Fibroblast of lung (primary cell): Measurements from ENCODE around the gene TMEM236. TPM values are rescaled to one million over a fixed set of nuclear protein-coding genes. Genes with fewer than 3 reads are reported as not detected.

Source experiments
- DNase-seq, 2 donors: peaks; one replicate each; pipeline versions ENCODE4 v3.0.0 to v3.0.0-alpha.2; 2010; ENCODE audit warnings: low read depth in 2 of 2
- H2AFZ ChIP-seq: 2 replicates; pipeline ENCODE4 v1.5.1; 2012; ENCODE audit warnings: low read length, control low read depth, inconsistent platforms
- H3K27ac ChIP-seq: 2 replicates; pipeline ENCODE4 v1.5.1; 2011; ENCODE audit warnings: low read length, control low read depth; ENCODE audit not compliant: insufficient read depth
- H3K27me3 ChIP-seq: 2 replicates; pipeline ENCODE4 v1.5.1; 2011; ENCODE audit warnings: mild to moderate bottlenecking, low read length; ENCODE audit not compliant: control insufficient read depth, insufficient read depth
- H3K36me3 ChIP-seq: 2 replicates; pipeline ENCODE4 v1.5.1; 2011; ENCODE audit warnings: low read length; ENCODE audit not compliant: control insufficient read depth, insufficient read depth
- H3K4me1 ChIP-seq: 2 replicates; pipeline ENCODE4 v1.5.1; 2011; ENCODE audit warnings: low read length; ENCODE audit not compliant: control insufficient read depth, insufficient read depth; ENCODE audit errors: extremely low read depth
- H3K4me2 ChIP-seq: 2 replicates; pipeline ENCODE4 v1.5.1; 2011; ENCODE audit warnings: low read length, control low read depth; ENCODE audit not compliant: insufficient read depth; ENCODE audit errors: extremely low read depth
- H3K4me3 ChIP-seq, 4 experiments: fragments of 200-600 bp in 1 of 4; sonication (generic) in 1 of 4; replicated peaks in 1 of 4; 2 replicates each; pipeline ENCODE4 v1.5.1; 2011 to 2016; ENCODE audit warnings: low read length in 4 of 4, low read depth in 3 of 4, mild to moderate bottlenecking in 3 of 4, control low read depth in 2 of 4, inconsistent platforms in 1 of 4, mixed read lengths in 1 of 4; ENCODE audit not compliant: insufficient read depth in 1 of 4; ENCODE audit errors: control extremely low read depth in 1 of 4
- H3K79me2 ChIP-seq: 2 replicates; pipeline ENCODE4 v1.5.1; 2012; ENCODE audit warnings: mild to moderate bottlenecking, low read length, inconsistent platforms; ENCODE audit not compliant: control insufficient read depth, insufficient read depth
- H3K9ac ChIP-seq: 2 replicates; pipeline ENCODE4 v1.5.1; 2011; ENCODE audit warnings: mild to moderate bottlenecking, low read length, control low read depth; ENCODE audit not compliant: insufficient read depth
- H3K9me3 ChIP-seq: 2 replicates; pipeline ENCODE4 v1.5.1; 2012; ENCODE audit warnings: low read depth, low read length; ENCODE audit not compliant: control insufficient read depth, insufficient read depth
- H4K20me1 ChIP-seq: 2 replicates; pipeline ENCODE4 v1.5.1; 2011; ENCODE audit warnings: low read length; ENCODE audit not compliant: control insufficient read depth, insufficient read depth; ENCODE audit errors: extremely low read depth
- EZH2 ChIP-seq: IDR thresholded peaks from 2 replicates; pipeline ENCODE4 v1.5.1; 2012; ENCODE audit warnings: low read length, control low read depth, mild to moderate bottlenecking; ENCODE audit errors: missing control alignments
- polyA plus RNA-seq, 2 donors: library from polyadenylated mRNA; depleted of rRNA in 1 of 2; stranded (reverse) in 1 of 2; unstranded in 1 of 2; fragments of >200 nt; gene quantifications; 2 replicates each; pipeline ENCODE4 v1.2.1, GENCODE V29; 2011 to 2012; ENCODE audit warnings: missing spikeins in 1 of 2
- total RNA-seq: library from RNA; depleted of rRNA; stranded (reverse); fragments of >200 nt; gene quantifications from 2 replicates; pipeline ENCODE4 v1.2.1, GENCODE V29; 2014
- TF ChIP-seq, protein P1 (sequence below), 2 donors: IDR thresholded peaks in 1 of 2; conservative IDR thresholded peaks in 1 of 2; 1 replicate in 1 of 2; 2 replicates in 1 of 2; pipeline ENCODE4 v1.5.1; 2011 to 2012; ENCODE audit warnings: low read length in 2 of 2, control low read depth in 1 of 2, inconsistent platforms in 1 of 2, low read depth in 1 of 2, mild to moderate bottlenecking in 1 of 2

The TMEM236 gene
- total and polyA plus RNA-seq, 2 donors (not counting 1 experiment from before 2014, with no cell fraction given): 0.03 to 0.17 TPM

- no peaks in the 10 kb centered on the region for H3K27me3 ChIP-seq
- no peak for TF ChIP-seq EZH2
- TF ChIP-seq, protein P1, sequence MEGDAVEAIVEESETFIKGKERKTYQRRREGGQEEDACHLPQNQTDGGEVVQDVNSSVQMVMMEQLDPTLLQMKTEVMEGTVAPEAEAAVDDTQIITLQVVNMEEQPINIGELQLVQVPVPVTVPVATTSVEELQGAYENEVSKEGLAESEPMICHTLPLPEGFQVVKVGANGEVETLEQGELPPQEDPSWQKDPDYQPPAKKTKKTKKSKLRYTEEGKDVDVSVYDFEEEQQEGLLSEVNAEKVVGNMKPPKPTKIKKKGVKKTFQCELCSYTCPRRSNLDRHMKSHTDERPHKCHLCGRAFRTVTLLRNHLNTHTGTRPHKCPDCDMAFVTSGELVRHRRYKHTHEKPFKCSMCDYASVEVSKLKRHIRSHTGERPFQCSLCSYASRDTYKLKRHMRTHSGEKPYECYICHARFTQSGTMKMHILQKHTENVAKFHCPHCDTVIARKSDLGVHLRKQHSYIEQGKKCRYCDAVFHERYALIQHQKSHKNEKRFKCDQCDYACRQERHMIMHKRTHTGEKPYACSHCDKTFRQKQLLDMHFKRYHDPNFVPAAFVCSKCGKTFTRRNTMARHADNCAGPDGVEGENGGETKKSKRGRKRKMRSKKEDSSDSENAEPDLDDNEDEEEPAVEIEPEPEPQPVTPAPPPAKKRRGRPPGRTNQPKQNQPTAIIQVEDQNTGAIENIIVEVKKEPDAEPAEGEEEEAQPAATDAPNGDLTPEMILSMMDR (conservative IDR thresholded peaks at IDR 0.05 in 1 of 2, IDR thresholded peaks at IDR 0.05 in 1 of 2; ENCODE audit: low read depth in 1 of 2, low read length in 2 of 2): no peak
- H3K9me3 ChIP-seq: no peaks in the 10 kb centered on the region
- DNase-seq: no peak
- no peaks in the 10 kb centered on the region for H3K4me1 ChIP-seq
- H2AFZ ChIP-seq: no peak overlapping the region
- no peaks in the 10 kb centered on the region for H4K20me1 ChIP-seq
- H3K36me3 ChIP-seq: no peaks in the 10 kb centered on the region
- H3K4me2 ChIP-seq: no peak overlapping the region
- H3K4me3 ChIP-seq: no peak overlapping the region
- H3K9ac ChIP-seq: no peak overlapping the region
- H3K27ac ChIP-seq: no peak overlapping the region
- no peaks in the 10 kb centered on the region for H3K79me2 ChIP-seq
Measured at GRCh38 chr10:17801507-17801906, 49.5 kb downstream of the TMEM236 start.

DNA sequence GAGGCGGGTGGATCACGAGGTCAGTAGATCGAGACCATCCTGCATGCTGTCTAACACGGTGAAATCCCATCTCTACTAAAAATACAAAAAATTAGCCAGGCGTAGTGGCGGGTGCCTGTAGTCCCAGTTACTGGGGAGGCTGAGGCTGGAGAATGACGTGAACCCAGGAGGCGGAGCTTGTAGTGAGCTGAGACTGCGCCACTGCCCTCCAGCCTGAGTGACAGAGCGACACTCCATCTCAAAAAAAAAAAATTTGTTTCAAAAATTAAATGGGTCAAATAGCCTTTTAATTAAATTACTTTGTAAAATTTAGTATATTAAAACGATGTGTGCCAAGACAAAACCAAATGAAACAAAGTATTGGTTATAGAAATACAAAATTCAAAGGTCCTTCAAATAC is 50.3 kb downstream of the TMEM236 start:
- H4K20me1 ChIP-seq: no peaks in the 10 kb centered on the region
- no peaks in the 10 kb centered on the region for H3K9me3 ChIP-seq
- DNase-seq: no peak
- no peak overlapping the region for H3K9ac ChIP-seq
- no peaks in the 10 kb centered on the region for H3K4me1 ChIP-seq
- H3K4me2 ChIP-seq: no peak overlapping the region
- H3K27ac ChIP-seq: no peak overlapping the region
- H2AFZ ChIP-seq: no peak overlapping the region
- H3K4me3 ChIP-seq: no peak overlapping the region
- no peaks in the 10 kb centered on the region for H3K27me3 ChIP-seq
- no peaks in the 10 kb centered on the region for H3K79me2 ChIP-seq
- TF ChIP-seq EZH2: no peak
- TF ChIP-seq, protein P1 (conservative IDR thresholded peaks at IDR 0.05 in 1 of 2, IDR thresholded peaks at IDR 0.05 in 1 of 2; ENCODE audit: low read depth in 1 of 2, low read length in 2 of 2): no peak
- H3K36me3 ChIP-seq: no peaks in the 10 kb centered on the region

- Histone ChIP-seq H3K9ac (no peak overlapping the region), H4K20me1 (no peaks in the 10 kb centered on the region), H3K4me3 (no peak overlapping the region), H3K36me3 (no peaks in the 10 kb centered on the region), H3K27me3 (no peaks in the 10 kb centered on the region), H3K4me1 (no peaks in the 10 kb centered on the region), H3K27ac (no peak overlapping the region), H3K4me2 (no peak overlapping the region), H3K79me2 (no peaks in the 10 kb centered on the region), H2AFZ (no peak overlapping the region), H3K9me3 (no peaks in the 10 kb centered on the region)
- DNase-seq: peak in 1 of 2 donors; percentile 44
- TF ChIP-seq EZH2: no peak
- TF ChIP-seq, protein P1 (conservative IDR thresholded peaks at IDR 0.05 in 1 of 2, IDR thresholded peaks at IDR 0.05 in 1 of 2; ENCODE audit: low read depth in 1 of 2, low read length in 2 of 2): no peak
Measured at GRCh38 chr10:17802976-17803375, 51.0 kb downstream of the TMEM236 start.
